SK-N-SH (cell line): Measurements from ENCODE around the gene ST6GALNAC3. TPM values are rescaled to one million over a fixed set of nuclear protein-coding genes. Genes with fewer than 3 reads are reported as not detected.

ENCODE experiments used
- CTCF ChIA-PET: fragments of 300-600, 350-600 bp; formaldehyde crosslinking; extraction: SDS; loops from one replicate; lab custom pipeline; 2021; lab: Yijun Ruan, JAX
- POLR2A ChIA-PET: fragments of 350-600 bp; sonication (Branson Sonifier 250); formaldehyde crosslinking; extraction: SDS; loops from one replicate; lab custom pipeline; 2020; ENCODE audit warnings: antibody characterized with exemption, inconsistent platforms; lab: Yijun Ruan, JAX
- DNase-seq: peaks from one replicate; pipeline ENCODE4 v3.0.0; 2012
- H2AFZ ChIP-seq: fragments of 200-600 bp; sonication (generic); 2 replicates; pipeline ENCODE4 v1.8.1; 2016; ENCODE audit warnings: antibody characterized with exemption, mild to moderate bottlenecking, low read depth
- H3F3A ChIP-seq: fragments of 200-600 bp; sonication (generic); replicated peaks from 2 replicates; pipeline ENCODE3; 2016; ENCODE audit warnings: antibody characterized with exemption, mild to moderate bottlenecking; ENCODE audit not compliant: insufficient read depth
- H3K27ac ChIP-seq, 2 experiments: fragments of 200-500 bp in 1 of 2; fragments of 200-600 bp in 1 of 2; sonication (Bioruptor generic) in 1 of 2; sonication (generic), shearing (Covaris generic) in 1 of 2; 2 replicates each; pipeline versions ENCODE4 v1.5.1 to v1.6.1; 2014 to 2016; ENCODE audit warnings: low read depth in 2 of 2, inconsistent platforms in 1 of 2, low read length in 1 of 2, mild to moderate bottlenecking in 1 of 2, mixed read lengths in 1 of 2
- H3K27me3 ChIP-seq: fragments of 200-600 bp; sonication (generic), shearing (Covaris generic); 2 replicates; pipeline ENCODE4 v1.6.1; 2016; ENCODE audit warnings: mixed run types; ENCODE audit not compliant: insufficient read depth
- H3K36me3 ChIP-seq, 2 experiments: fragments of 200-500 bp in 1 of 2; fragments of 200-600 bp in 1 of 2; sonication (Bioruptor generic) in 1 of 2; sonication (generic) in 1 of 2; replicated peaks in 1 of 2; 2 replicates each; pipeline versions ENCODE3 to v1.5.1; 2014 to 2016; ENCODE audit warnings: low read length in 1 of 2, mild to moderate bottlenecking in 1 of 2; ENCODE audit not compliant: insufficient read depth in 2 of 2, control insufficient read depth in 1 of 2
- H3K4me1 ChIP-seq, 2 experiments: fragments of 200-500 bp in 1 of 2; fragments of 200-600 bp in 1 of 2; sonication (Bioruptor generic) in 1 of 2; sonication (generic), shearing (Covaris generic) in 1 of 2; 2 replicates each; pipeline versions ENCODE4 v1.5.1 to v1.6.1; 2014 to 2016; ENCODE audit warnings: low read depth in 1 of 2, low read length in 1 of 2, mixed run types in 1 of 2; ENCODE audit not compliant: insufficient read depth in 2 of 2, control insufficient read depth in 1 of 2
- H3K4me2 ChIP-seq: fragments of 200-600 bp; sonication (generic), shearing (Covaris generic); 2 replicates; pipeline ENCODE4 v1.6.1; 2017; ENCODE audit warnings: mixed run types
- H3K4me3 ChIP-seq, 2 experiments: fragments of 200-500 bp in 1 of 2; fragments of 200-600 bp in 1 of 2; sonication (Bioruptor generic) in 1 of 2; sonication (generic), shearing (Covaris generic) in 1 of 2; 2 replicates each; pipeline versions ENCODE4 v1.5.1 to v1.8.1; 2014 to 2016; ENCODE audit warnings: low read depth in 2 of 2, inconsistent platforms in 1 of 2, low read length in 1 of 2, mild to moderate bottlenecking in 1 of 2, mixed read lengths in 1 of 2, moderate library complexity in 1 of 2
- H3K79me2 ChIP-seq: fragments of 200-600 bp; sonication (generic); 2 replicates; pipeline ENCODE4 v1.8.1; 2017; ENCODE audit warnings: mild to moderate bottlenecking; ENCODE audit not compliant: insufficient read depth
- H3K9ac ChIP-seq: fragments of 200-600 bp; sonication (generic); 2 replicates; pipeline ENCODE4 v1.6.1; 2017; ENCODE audit warnings: mixed run types
- H3K9me2 ChIP-seq: fragments of 200-600 bp; sonication (generic); 2 replicates; pipeline ENCODE4 v1.6.1; 2017; ENCODE audit warnings: mixed run types
- H3K9me3 ChIP-seq: fragments of 200-600 bp; sonication (generic); 2 replicates; pipeline ENCODE4 v1.6.1; 2017; ENCODE audit warnings: mixed run types, mild to moderate bottlenecking, moderate library complexity
- H4K20me1 ChIP-seq: fragments of 200-600 bp; sonication (generic); 2 replicates; pipeline ENCODE4 v1.6.1; 2017; ENCODE audit warnings: mild to moderate bottlenecking, mixed run types; ENCODE audit not compliant: insufficient read depth
- CHD2 ChIP-seq: fragments of 150-350 bp; IDR thresholded peaks from 2 replicates; pipeline ENCODE4 v1.6.1; 2018; ENCODE audit warnings: low read length; ENCODE audit not compliant: partially characterized antibody
- ELF1 ChIP-seq: IDR thresholded peaks from 2 replicates; pipeline ENCODE4 v1.4.0; 2012
- EP300 ChIP-seq, 2 experiments: IDR thresholded peaks; 2 replicates each; pipeline versions ENCODE4 v1.4.0 to v1.6.1; 2012; ENCODE audit warnings: borderline replicate concordance in 1 of 2, low read depth in 1 of 2, low read length in 1 of 2
- EZH2phosphoT487 ChIP-seq: fragments of 200-600 bp; sonication (generic); IDR thresholded peaks from 2 replicates; pipeline ENCODE4 v1.6.1; 2017; ENCODE audit warnings: low read depth, mixed run types, mild to moderate bottlenecking, antibody characterized with exemption, moderate library complexity, borderline replicate concordance
- FOSL2 ChIP-seq: IDR thresholded peaks from 2 replicates; pipeline ENCODE4 v1.4.0; 2012; ENCODE audit warnings: low read depth, mild to moderate bottlenecking, moderate library complexity, borderline replicate concordance
- FOXM1 ChIP-seq: IDR thresholded peaks from 2 replicates; pipeline ENCODE4 v1.4.0; 2012; ENCODE audit warnings: low read depth, mild to moderate bottlenecking
- MAX ChIP-seq: IDR thresholded peaks from 2 replicates; pipeline ENCODE4 v1.4.0; 2012; ENCODE audit warnings: low read depth
- MEF2A ChIP-seq: IDR thresholded peaks from 2 replicates; pipeline ENCODE4 v1.4.0; 2012; ENCODE audit warnings: low read depth, borderline replicate concordance
- NRF1 ChIP-seq: IDR thresholded peaks from 2 replicates; pipeline ENCODE4 v1.6.1; 2012; ENCODE audit warnings: low read depth, mild to moderate bottlenecking, low read length
- PBX3 ChIP-seq: IDR thresholded peaks from 2 replicates; pipeline ENCODE4; 2012
- RCOR1 ChIP-seq: fragments of 150-350 bp; IDR thresholded peaks from 2 replicates; pipeline ENCODE4 v1.6.1; 2017; ENCODE audit warnings: antibody characterized with exemption, low read length
- REST ChIP-seq: IDR thresholded peaks from 2 replicates; pipeline ENCODE4 v1.6.1; 2012; ENCODE audit warnings: mild to moderate bottlenecking, low read depth, low read length, moderate library complexity
- RFX5 ChIP-seq: IDR thresholded peaks from 2 replicates; pipeline ENCODE4 v1.6.1; 2012; ENCODE audit warnings: mild to moderate bottlenecking, improper control_type of control experiment, low read length
- RXRA ChIP-seq: IDR thresholded peaks from 2 replicates; pipeline ENCODE4 v1.4.0; 2012; ENCODE audit warnings: low read depth, mild to moderate bottlenecking, borderline replicate concordance
- SMC3 ChIP-seq: IDR thresholded peaks from 2 replicates; pipeline ENCODE4 v1.6.1; 2012; ENCODE audit warnings: low read depth, low read length, improper control_type of control experiment
- TAF1 ChIP-seq: IDR thresholded peaks from 2 replicates; pipeline ENCODE4 v1.6.1; 2012; ENCODE audit warnings: low read depth, mild to moderate bottlenecking, low read length, moderate library complexity, borderline replicate concordance
- TCF12 ChIP-seq: IDR thresholded peaks from 2 replicates; pipeline ENCODE4 v1.4.0; 2012
- USF1 ChIP-seq: IDR thresholded peaks from 2 replicates; pipeline ENCODE4 v1.4.0; 2012; ENCODE audit warnings: low read depth, borderline replicate concordance
- YY1 ChIP-seq: IDR thresholded peaks from 2 replicates; pipeline ENCODE4 v1.4.0; 2012; ENCODE audit warnings: low read depth, mild to moderate bottlenecking
- ZBTB33 ChIP-seq: IDR thresholded peaks from 2 replicates; pipeline ENCODE4 v1.4.0; 2012; ENCODE audit warnings: low read depth, borderline replicate concordance
- WGBS: methylation state at CpG from one replicate; pipeline ENCODE4 v1.1.6; 2017; ENCODE audit warnings: low lambda C conversion rate; 5-methylcytosine and 5-hydroxymethylcytosine counted together
- polyA plus RNA-seq, 3 experiments: library from polyadenylated mRNA; depleted of rRNA; stranded (reverse); fragments of >200 nt; gene quantifications; 2 replicates each; pipeline ENCODE4 v1.2.3, GENCODE V29; 2012

Gene ST6GALNAC3
- polyA plus RNA-seq, 1 of the 3 experiments (the other 2 are of a cell fraction): 8.1 TPM

- CTCF ChIA-PET: interaction anchor here (0.7 to 1.0 kb wide), 2 partner anchors 17 to 338 kb away, joined by 3 read pairs; no protein-coding TSS in a partner anchor
- POLR2A ChIA-PET: no interaction called here
Observed at GRCh38 chr1:76463278-76463677, 388.7 kb downstream of the ST6GALNAC3 start.

GRCh38 chr1:76463849-76464248, 389.3 kb downstream of the ST6GALNAC3 start:
- Histone ChIP-seq H4K20me1 (no peaks in the 10 kb centered on the region), H3K4me1 (peaks cover 2 to 8% of the 10 kb centered on the region in 2 experiments; a peak in 3 of 4 replicates), H3K4me3 (no peak overlapping the region), H2AFZ (no peak overlapping the region), H3K27me3 (no peaks in the 10 kb centered on the region), H3F3A (peaks cover 14% of the 10 kb centered on the region), H3K27ac (no peak overlapping the region), H3K79me2 (no peaks in the 10 kb centered on the region), H3K9me2 (no peaks in the 10 kb centered on the region), H3K36me3 (no peaks in the 10 kb centered on the region), H3K9me3 (no peaks in the 10 kb centered on the region), H3K4me2 (no peak overlapping the region), H3K9ac (no peak overlapping the region)
- 84% methylated on average over 3 of the region's 3 CpGs for WGBS
- no peak for DNase-seq
- CTCF ChIA-PET: interaction anchor here (1.0 kb wide), 1 partner anchor 337 kb away, joined by 3 read pairs; no protein-coding TSS in a partner anchor
- POLR2A ChIA-PET: no interaction called here
- TF ChIP-seq RFX5: no peak
- TF ChIP-seq TCF12: no peak
- no peak for TF ChIP-seq EZH2phosphoT487
- no peak for TF ChIP-seq FOXM1
- no peak for TF ChIP-seq ELF1
- no peak for TF ChIP-seq USF1
- TF ChIP-seq EP300 (IDR thresholded peaks at IDR 0.05; ENCODE audit: borderline replicate concordance in 1 of 2, low read depth in 1 of 2, low read length in 1 of 2): no peak
- no peak for TF ChIP-seq NRF1
- no peak for TF ChIP-seq REST
- no peak for TF ChIP-seq RXRA
- no peak for TF ChIP-seq TAF1
- TF ChIP-seq MAX: no peak
- no peak for TF ChIP-seq MEF2A
- no peak for TF ChIP-seq SMC3
- TF ChIP-seq ZBTB33: no peak
- TF ChIP-seq FOSL2: no peak

More at GRCh38 chr1:76463278-76463677, 388.7 kb downstream of the ST6GALNAC3 start:
- Histone ChIP-seq H3K9ac (no peak overlapping the region), H3K36me3 (no peaks in the 10 kb centered on the region), H3K27me3 (no peaks in the 10 kb centered on the region), H3K79me2 (no peaks in the 10 kb centered on the region), H3K4me2 (no peak overlapping the region), H3K9me3 (no peaks in the 10 kb centered on the region), H3F3A (peaks cover 14% of the 10 kb centered on the region), H3K4me1 (peaks cover 2 to 8% of the 10 kb centered on the region in 2 experiments; a peak in 3 of 4 replicates), H4K20me1 (no peaks in the 10 kb centered on the region), H3K9me2 (no peaks in the 10 kb centered on the region), H2AFZ (no peak overlapping the region), H3K27ac (no peak overlapping the region), H3K4me3 (no peak overlapping the region)
- no peak for TF ChIP-seq CHD2
- TF ChIP-seq YY1: no peak
- TF ChIP-seq PBX3: no peak
- no peak for TF ChIP-seq RCOR1
- TF ChIP-seq RXRA: no peak
- WGBS: 88% methylated on average over 3 of the region's 3 CpGs
- no peak for DNase-seq
